GM12801 (cell line): ENCODE data around the gene ATP2C2.

Experiments
- TF ChIP-seq, protein P1 (sequence below): IDR thresholded peaks from one replicate; pipeline ENCODE4 v1.5.1; 2011; ENCODE audit warnings: control low read depth; ENCODE audit not compliant: insufficient read length; ENCODE audit errors: extremely low read depth

ATP2C2 gene

DNA sequence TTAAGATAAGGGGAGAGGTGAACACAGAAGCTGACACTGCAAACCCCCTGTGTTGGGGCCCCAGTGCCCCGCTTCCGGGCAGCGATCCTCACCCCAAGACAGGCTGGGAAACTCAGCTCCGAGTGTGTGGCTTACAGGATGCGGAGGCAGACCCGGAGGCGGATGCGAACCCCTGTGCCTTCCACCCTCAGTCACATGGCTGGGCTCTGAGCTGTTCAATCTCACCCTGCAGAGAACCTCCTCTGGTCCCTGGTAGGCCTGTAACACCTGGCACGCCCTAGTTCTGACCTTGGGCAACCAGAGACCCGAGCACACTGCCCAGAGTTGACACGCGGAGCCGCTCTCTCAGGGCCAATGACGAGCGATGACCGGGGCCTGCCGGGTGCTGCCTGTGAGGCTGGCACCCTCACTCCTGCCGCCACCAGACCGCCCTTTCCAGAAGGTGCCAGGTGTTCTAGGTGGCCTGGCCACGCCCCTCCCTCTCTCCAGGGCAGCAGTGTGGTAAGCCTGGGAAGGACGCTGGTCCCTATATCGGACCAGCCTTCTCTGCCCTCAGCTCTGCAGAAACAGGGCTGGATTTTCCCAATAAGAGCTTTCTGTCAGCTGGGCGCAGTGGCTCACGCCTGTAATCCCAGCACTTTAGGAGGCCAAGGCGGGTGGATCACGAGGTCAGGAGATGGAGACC lies 112.9 kb downstream of the ATP2C2 start:
- TF ChIP-seq, protein P1, sequence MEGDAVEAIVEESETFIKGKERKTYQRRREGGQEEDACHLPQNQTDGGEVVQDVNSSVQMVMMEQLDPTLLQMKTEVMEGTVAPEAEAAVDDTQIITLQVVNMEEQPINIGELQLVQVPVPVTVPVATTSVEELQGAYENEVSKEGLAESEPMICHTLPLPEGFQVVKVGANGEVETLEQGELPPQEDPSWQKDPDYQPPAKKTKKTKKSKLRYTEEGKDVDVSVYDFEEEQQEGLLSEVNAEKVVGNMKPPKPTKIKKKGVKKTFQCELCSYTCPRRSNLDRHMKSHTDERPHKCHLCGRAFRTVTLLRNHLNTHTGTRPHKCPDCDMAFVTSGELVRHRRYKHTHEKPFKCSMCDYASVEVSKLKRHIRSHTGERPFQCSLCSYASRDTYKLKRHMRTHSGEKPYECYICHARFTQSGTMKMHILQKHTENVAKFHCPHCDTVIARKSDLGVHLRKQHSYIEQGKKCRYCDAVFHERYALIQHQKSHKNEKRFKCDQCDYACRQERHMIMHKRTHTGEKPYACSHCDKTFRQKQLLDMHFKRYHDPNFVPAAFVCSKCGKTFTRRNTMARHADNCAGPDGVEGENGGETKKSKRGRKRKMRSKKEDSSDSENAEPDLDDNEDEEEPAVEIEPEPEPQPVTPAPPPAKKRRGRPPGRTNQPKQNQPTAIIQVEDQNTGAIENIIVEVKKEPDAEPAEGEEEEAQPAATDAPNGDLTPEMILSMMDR = no peak

- TF ChIP-seq, protein P1 = no peak
These were observed 113.9 kb downstream of the ATP2C2 start for GRCh38 chr16:84482001-84482891.

DNA sequence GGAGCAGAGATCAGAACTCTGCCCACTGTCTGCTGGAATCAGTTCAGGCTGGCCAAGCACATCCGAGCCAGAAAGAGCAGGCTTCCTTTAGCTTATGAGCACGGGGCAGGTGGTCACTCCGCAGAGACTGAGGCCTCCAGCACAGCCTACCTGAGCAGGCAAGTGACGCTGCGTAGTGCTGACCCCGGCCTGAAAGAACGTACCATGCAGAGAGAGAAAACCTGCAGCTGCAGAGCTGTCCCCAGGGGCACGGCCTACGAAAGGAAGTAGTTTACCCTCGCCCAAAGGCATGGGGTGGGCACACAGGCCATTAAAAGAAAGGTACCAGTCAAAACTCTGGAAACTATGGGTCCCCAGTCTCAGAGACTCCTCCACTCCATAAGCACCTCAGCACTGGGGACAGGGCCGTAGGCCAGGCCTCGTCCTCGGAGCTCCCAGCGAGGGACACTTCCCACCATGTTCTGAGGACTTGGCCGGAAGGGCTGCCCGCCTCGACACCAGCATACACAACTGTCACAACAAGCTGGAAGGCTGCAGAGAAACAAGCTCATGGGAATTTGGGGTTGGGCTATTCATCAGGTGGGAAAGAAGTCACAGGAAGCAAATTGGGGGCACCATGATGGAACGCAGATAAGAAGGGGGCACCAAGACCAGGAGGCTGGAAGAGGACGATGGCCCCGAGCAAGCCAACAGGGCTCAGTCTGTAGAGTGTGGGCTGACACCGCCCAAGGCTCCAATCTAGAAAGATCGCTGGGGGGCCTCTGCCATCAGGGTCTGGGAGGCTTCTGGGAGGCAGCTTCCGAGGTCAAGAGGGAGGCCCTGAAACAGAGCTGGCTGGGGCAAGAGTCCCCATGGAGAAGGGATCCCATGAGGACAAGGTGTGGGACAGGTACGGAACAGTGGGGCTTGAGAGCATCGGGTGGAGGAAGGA lies 114.9 kb downstream of the ATP2C2 start:
- TF ChIP-seq, protein P1 = no peak

- TF ChIP-seq, protein P1 = no peak
These were observed 115.7 kb downstream of the ATP2C2 start for GRCh38 chr16:84483882-84484565.

GRCh38 chr16:84484579-84485254 lies 116.4 kb downstream of the ATP2C2 start:
- TF ChIP-seq, protein P1 = no peak

DNA sequence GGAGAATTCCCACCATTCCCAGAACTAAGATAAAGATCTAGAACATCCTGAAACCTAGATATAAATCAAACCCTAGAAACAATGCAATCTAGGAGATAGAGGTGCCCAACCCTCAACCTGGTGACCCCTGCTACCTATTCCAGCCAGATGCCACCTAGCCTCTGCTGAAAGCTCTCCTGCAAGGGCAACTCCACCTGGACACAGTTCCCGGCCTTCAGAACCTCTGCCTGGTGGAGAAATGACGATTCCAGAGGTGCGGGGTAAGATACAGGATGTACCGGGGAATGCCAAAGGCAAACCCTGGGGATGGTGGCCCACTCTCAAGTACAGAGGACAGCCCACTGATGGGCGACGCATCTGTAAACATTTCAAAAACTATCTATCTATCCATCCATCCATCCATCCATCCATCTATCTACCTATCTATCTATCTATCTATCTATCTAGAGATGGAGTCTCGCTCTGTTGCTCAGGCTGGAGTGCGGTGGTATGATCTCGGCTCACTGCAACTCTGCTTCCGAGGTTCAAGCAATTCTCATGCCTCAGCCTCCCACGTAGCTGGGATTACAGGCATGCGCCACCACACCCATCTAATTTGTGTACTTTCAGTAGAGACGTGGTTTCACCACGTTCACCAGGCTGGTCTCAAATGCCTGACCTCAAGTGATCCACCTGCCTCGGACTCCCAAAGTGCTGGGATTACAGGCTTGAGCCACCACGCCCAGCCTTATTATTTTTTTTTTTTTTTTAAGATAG lies 117.1 kb downstream of the ATP2C2 start:
- TF ChIP-seq, protein P1 = no peak
